ENCODE results near the gene IL1B.
"Not testable (repeated sequence)": the region's sequence is repeated elsewhere in the genome, so short reads cannot be mapped to it uniquely, and the experiment has no call there.

The IL1B gene

DNA sequence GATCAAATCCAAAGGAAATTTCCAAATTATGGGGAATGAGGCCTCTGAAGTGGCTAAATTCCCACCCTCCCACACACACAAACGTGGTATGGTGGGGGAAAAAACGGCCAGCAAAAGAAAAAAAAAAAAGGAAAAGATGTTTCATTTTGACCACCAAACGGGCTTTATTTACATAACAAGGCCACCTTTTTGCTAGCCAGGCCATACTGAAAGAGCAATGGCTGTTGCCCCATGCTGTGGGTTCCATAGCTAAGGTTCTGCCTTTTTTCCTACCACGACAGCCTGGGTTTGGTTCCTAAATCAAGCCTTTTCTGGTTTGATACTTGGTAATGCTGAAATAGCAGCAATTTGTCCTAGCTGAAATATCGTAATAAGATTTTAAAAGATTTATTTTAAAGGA is 14.0 kb upstream of the IL1B start:
- DNase-seq (ENCODE audit: low spot score), result no peak

DNA sequence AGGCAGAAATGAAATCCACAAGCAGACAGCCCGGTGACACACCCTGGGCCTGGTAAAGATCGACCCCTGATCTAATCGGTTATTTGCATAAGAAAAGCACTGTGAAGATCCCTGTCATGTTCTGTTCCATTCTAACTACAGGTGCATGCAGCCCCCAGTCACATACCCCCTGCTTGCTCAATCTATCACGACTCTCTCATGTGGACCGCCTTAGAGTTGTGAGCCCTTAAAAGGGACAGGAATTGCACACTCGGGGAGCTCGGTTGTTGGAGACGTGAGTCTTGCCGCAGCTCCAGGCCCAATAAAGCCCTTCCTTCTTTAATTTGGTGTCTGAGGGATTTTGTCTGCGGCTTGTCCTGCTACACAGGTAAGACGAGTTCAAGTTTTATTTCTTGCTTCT is 13.4 kb upstream of the IL1B start:
- no peak for DNase-seq (ENCODE audit: low spot score)

DNA sequence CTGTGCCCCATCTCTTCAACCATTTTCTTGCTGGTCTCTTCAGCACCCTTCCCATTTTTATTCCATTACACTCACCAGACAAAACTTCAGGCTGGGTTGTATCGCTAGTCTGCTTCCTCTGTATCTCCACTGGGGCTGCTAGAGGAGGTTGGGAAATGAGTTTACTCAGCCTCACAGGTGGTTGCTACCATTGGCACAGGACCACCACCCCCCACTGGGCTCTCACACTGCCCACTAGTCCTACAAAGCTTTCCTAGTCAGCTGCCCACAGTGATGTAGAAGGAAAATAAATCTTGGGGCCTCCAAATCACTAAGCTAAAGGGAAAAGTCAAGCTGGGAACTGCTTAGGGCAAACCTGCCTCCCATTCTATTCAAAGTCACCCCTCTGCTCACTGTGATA is 12.3 kb upstream of the IL1B start:
- DNase-seq (ENCODE audit: low spot score), result no peak

DNA sequence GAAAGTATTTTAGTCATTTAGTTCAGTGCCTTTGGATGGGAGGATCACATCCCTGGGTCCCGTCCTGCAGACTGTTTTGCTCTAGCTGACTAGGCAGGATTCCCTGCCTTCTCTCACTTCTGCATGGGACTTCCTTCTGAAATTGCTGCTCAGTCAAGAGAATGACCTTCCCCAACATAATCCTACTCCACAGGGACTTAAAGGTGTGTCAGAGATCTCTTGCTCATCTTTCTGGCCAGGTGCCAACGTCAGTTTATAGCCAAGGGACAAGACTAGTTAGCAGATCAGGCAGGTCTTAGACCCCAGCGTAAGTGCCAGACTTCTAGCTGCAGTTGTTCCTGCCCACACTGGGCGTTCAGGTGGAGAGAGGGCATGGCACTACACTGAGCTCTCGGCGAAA is 9.5 kb upstream of the IL1B start:
- no peak for DNase-seq (ENCODE audit: low spot score)

DNA sequence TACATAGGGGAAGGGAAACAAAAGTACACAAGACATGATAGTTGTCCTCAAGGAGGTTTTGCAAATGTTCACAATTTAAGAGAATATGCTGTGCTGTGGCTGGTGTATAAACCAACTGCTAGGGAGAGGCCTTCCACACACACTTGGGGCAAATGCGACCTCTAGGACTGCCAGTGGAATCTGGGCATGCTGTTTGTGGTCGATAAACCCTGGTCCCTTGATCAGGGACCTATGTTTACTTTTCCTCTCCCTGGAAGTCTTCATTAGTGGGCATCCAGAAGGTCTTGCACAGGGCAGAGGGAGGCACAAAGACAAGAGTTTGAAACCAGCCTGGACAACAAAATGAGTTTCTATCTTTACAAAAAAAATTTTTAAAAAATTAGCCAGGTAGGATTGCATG is 7.3 kb upstream of the IL1B start:
- no peak for DNase-seq (ENCODE audit: low spot score)

DNA sequence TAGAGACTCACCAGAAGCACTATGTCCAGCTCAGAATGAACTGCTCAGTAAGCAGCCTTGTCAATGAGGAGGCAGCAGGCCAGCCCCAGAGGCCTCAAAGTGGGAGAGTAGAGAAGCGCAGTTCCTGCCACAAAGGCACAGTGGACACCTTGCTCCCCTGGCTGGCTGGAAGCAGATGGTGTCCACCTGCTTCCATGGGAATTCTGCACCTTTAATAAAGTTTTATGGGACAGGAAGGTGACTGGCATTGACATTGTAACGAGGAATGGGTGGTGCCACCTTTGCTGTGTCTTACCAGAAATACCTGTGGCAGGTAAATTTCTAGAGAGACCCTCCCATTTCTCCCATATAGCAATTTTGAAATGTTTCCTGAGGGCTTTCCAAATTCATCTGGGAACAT is 6.7 kb upstream of the IL1B start:
- DNase-seq (ENCODE audit: low spot score), result no peak

DNA sequence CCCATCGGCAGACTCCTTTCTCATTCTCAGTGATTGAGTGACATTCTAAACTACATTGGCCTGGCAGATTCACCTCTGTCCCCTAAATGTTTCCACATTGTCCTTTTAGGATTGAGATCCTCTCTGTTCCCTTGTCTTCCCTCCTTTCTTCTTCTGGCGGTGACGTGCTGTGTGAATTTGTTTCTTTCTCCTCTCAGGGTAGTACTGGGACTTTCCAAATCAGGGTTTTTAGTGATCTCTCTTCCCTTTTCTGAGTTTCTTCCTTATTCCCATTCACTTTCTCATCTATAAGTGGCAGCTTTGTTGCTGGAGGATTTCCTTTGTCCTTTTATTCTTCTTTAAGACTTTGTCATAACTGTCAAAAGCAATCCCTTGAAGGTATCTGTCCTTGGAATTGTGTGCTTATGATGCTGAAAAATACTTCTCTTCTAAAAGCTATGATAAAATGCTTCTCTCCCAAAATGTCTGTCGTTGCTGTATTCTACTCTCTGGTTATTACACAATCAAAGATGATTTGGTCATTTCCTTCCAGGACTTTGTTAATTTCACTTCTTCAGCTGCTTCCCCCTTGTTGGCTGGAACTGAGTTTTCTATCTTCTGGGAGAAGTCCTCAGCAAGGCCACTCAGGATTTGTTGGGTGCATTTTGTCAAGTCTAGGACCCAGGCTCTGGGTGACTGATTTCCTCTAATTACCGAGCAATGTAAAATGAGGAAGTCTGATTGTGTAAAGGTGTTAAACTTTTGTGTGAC is 4.9 kb upstream of the IL1B start:
- no peak for DNase-seq (ENCODE audit: low spot score)

DNA sequence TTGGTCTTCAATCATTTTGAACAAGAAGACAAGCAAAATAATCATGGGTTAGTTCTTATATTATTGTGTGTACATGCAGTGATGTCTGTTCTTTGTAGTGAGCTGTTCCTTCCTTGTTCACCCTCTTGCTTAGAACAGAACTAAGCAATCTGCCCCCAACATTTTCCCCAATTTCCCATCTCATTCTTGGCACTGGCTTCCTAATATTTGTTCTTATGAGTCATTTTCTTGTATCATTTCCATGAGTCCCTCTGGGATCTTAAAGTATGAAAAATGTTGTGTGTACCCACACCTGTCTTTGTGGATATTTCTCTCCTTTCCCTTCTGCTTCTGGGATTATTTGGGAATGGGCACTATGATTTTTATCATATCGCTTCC is 3.5 kb upstream of the IL1B start:
- DNase-seq (ENCODE audit: low spot score), result no peak

DNA sequence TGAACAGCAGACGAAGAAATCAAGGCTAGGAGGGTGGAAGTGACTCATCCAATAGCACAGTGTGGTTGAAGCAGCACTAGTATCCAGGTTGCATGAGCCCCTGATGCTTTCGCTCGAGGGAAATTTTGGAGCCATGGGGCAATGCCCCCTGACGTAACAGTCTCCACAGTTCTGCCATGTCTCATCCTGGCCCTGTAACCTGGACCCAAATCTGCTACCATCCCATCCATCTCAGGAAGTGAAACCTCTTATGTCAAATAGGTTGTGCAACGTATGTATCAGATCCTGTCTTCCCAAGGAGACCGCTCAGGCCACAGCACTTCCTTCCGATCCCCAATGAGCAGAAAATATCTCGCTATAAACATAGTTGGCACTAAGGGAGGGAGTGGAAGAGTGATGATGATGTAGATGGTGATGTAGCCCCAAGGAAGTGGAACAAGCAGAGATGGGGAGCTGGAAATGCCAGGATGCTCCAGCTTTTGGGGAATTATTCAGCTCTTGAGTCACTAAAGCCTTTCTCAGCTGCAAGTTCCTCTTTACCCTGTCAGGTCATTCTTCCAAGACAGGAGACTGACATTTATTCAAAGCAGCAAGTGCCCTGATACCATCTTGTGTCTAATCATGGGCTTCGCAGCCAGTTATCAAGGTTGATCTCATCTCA is 3.0 kb upstream of the IL1B start:
- DNase-seq (ENCODE audit: low spot score), result no peak

DNA sequence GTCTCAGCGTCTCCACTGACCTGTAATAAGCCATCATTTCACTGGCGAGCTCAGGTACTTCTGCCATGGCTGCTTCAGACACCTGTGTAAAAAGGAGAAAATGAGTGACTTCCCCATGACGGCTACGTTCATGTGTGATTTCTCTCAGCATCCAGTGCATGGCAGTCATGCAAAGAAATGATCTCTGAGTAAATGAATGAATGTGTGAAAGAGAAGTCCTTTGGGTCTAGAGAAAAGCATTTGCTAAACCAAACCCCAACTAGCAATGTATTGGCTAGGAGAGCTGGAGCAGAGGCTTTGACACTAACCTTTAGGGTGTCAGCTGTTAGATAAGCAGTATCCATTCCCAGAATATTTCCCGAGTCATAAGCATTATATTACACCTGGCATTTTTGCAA is 417 bp downstream of the IL1B start:
- no peak for DNase-seq (ENCODE audit: low spot score)

DNA sequence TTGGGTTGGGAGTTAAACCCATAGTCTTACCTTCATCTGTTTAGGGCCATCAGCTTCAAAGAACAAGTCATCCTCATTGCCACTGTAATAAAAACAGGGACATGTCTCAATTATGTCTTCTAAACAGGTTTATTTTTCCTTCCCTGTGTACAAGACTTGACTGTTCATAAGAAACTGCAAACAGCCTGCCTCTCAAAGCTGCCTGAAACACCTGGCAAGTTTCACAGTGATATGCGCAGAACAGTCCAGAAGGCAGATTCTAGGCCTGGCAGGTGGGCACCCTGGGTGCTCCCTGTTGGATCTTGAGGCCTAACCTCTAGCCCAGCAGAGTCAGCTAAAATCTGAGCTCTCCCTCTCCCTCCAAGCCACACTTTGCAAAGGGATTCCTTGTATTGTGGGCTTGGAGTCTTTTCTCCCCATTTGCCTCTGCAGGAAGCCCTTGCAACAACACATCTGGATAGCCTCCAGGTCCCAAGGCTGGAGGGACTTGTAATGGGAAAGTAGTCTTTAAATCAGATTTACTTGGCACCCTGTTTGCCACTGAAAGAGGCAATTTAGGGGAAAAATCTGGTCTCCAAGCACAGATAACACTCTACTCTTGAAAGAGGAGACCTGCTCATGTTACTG is 930 bp downstream of the IL1B start:
- no peak for DNase-seq (ENCODE audit: low spot score)

GRCh38 chr2:112835061-112835501 is 1.5 kb downstream of the IL1B start:
- no peak for DNase-seq (ENCODE audit: low spot score)

DNA sequence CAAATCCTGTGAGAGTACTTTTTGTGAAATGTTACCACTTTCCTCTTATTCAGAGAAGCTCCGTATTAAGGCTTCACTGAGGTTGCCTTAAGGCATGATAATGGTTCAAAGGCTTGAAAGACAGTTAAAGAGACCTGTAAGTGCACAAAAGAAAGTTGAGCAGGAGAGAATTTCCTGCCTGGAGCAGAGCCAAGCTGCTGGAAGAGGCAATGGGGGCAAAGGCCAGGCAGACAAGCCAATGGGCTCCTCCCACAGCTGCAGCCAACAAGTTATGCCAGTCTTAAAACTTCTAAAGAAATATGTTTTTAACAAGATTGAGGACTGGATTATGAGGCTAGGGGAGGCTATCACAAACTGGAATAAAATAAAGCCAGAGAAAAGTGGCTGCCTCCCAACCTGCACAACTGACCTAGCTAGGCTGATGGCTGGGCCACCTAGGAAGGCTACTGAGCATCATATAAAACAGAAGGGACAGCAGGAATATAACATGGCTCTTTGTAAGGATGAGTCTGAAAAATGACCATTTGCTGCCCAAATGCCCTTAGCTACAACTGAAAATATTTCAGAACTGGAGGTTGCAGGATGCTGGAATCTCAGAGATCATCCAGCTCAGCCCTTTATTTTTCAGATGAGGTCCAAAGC is 2.1 kb downstream of the IL1B start:
- no peak for DNase-seq (ENCODE audit: low spot score)

- DNase-seq (ENCODE audit: low spot score), result no peak
Measured at GRCh38 chr2:112833976-112834375, 2.6 kb downstream of the IL1B start.

DNA sequence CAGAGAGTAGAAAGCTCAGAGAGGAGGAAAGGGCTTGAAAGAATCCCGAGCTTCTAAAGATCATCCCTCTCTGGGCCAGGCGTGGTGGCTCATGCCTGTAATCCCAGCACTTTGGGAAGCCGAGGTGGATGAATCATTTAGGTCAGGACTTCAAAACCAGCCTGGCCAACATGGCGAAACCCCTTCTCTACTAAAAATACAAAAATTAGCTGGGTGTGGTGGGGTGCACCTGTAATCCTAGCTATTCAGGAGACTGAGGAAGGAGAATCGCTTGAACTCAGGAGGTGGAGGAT is 3.0 kb downstream of the IL1B start:
- DNase-seq (ENCODE audit: low spot score), result not testable (repeated sequence)

DNA sequence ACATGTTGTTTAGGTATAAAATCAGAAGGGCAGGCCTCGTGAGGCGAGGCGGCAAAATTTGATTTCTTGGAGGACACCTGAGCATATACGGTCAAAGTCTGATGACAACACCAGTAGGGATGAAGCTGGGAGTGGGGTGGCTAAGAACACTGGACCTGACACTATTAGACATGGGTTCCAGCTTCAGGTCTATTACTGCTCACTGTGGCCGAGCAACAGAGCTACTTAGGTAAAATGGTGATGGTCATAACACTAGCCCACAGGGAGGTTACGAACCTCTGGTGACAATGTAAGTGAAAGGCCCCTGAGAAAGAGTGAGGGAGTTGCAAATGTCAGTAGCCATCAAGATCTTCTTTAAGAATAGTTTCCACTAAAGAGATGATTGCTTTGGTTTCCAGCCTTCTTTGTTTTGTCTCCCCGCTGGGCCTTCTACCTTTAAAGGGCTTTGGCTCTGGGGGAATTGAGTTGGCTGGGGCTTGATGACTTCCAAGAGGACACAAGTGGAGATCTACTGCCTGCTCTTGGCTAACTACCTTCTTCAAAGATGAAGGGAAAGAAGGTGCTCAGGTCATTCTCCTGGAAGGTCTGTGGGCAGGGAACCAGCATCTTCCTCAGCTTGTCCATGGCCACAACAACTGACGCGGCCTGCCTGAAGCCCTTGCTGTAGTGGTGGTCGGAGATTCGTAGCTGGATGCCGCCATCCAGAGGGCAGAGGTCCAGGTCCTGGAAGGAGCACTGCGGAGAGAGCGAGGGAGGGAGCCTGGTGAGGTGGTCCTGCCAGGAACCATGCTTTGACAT is 3.5 kb downstream of the IL1B start:
- no peak for DNase-seq (ENCODE audit: low spot score)

GRCh38 chr2:112831946-112832840 is 4.4 kb downstream of the IL1B start:
- no peak for DNase-seq (ENCODE audit: low spot score)

- DNase-seq (ENCODE audit: low spot score), result no peak
Measured at GRCh38 chr2:112831513-112831845, 5.1 kb downstream of the IL1B start.

DNA sequence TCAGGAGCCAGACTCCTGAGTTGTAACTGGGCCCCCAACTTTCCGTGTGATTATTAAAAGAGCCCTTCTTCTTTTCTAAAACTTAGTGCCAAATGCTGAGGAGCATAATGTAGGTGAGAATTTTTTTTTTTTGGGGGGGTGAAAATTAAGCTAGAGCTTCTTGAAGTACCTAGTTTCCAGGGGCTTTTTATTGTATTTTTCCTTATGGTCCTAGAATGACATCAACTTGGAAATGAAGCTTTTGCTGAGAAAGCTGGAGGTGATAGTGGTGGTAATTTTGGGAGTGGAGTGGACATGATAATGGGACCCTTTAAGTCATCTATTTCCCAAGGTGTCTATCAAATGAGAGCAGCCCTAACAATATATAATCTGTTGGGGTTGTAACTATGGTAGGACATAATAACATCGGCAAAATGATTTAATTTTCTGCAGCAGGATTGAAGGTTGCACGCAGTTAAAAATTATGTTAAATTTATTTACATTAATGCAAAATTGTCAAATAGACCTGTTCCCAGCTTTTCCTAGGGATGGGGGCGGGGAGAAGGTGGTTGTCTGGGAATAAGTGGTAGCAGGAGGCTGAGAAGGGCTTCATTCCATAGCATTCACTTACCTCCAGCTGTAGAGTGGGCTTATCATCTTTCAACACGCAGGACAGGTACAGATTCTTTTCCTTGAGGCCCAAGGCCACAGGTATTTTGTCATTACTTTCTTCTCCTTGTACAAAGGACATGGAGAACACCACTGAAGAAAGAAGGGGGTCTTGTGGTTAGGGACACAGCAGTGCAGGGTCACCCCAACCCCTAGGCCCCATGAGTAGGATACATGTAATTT is 5.7 kb downstream of the IL1B start:
- no peak for DNase-seq (ENCODE audit: low spot score)

DNA sequence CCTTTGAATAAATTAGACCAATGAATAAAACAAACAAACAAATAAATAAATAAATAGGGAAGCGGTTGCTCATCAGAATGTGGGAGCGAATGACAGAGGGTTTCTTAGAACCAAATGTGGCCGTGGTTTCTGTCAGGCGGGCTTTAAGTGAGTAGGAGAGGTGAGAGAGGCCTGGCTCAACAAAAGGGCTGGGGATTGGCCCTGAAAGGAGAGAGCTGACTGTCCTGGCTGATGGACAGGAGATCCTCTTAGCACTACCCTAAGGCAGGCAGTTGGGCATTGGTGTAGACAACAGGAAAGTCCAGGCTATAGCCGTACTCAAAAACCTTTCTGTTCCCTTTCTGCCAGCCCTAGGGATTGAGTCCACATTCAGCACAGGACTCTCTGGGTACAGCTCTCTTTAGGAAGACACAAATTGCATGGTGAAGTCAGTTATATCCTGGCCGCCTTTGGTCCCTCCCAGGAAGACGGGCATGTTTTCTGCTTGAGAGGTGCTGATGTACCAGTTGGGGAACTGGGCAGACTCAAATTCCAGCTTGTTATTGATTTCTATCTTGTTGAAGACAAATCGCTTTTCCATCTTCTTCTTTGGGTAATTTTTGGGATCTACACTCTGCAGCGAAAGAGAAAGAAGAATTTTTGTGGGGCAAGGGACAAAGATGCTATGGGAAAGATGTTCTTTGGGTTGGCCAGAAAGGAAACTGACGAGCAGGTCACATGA is 6.5 kb downstream of the IL1B start:
- no peak for DNase-seq (ENCODE audit: low spot score)
